Bladder microvascular endothelial cell (primary cell): ENCODE results near the gene ZNF761. TPM values are rescaled to one million over a fixed set of nuclear protein-coding genes. Genes with fewer than 3 reads are reported as not detected.

Experiments
- total RNA-seq: library from RNA; depleted of rRNA; stranded (reverse); fragments of >200 nt; gene quantifications from 2 replicates; pipeline ENCODE4 v1.2.3, GENCODE V29; 2014

The ZNF761 gene
- total RNA-seq, result 6.2 and 11.4 TPM in 2 replicates

GRCh38 chr19:53431399-53432087, at the start of gene ZNF761:
Gene ZNF761, plus strand, starts transcription at chr19:53431984. Its CDS starts 15,285 bp downstream, at chr19:53447269.

GRCh38 chr19:53394974-53395839, 36.6 kb upstream of the ZNF761 start, which contains the start of gene ZNF765:
Gene ZNF765, plus strand, starts transcription at chr19:53395149. Its CDS starts 2,867 bp downstream, at chr19:53398016.

GRCh38 chr19:53467485-53468262, 35.9 kb downstream of the ZNF761 start, which contains the start of gene ZNF813:
Gene ZNF813, plus strand, starts transcription at chr19:53467733. Its CDS starts 16,090 bp downstream, at chr19:53483823.

Other genes starting within 250 kb of the ZNF761 start
- 1.6 and 2.3 TPM in 2 replicates for gene ZNF665, start 238.6 kb upstream of the ZNF761 start, total RNA-seq
- gene ZNF677, start 177.1 kb upstream of the ZNF761 start, total RNA-seq, result 10.4 and 23.4 TPM in 2 replicates
- gene VN1R2, start 173.7 kb upstream of the ZNF761 start, total RNA-seq, result under 0.01 TPM in 1 of 2 replicates, not detected in the other
- gene VN1R4, start 164.3 kb upstream of the ZNF761 start, total RNA-seq, result not detected in 2 replicates
- 6.0 and 10.5 TPM in 2 replicates for gene ZNF845, start 98.2 kb upstream of the ZNF761 start, total RNA-seq
- gene ZNF525, start 66.3 kb upstream of the ZNF761 start, total RNA-seq, result 5.0 and 8.6 TPM in 2 replicates
- 10.0 and 18.0 TPM in 2 replicates for gene ZNF765, start 36.8 kb upstream of the ZNF761 start, total RNA-seq
- 3.1 and 4.6 TPM in 2 replicates for gene ZNF813, start 35.7 kb downstream of the ZNF761 start, total RNA-seq
- 3.6 and 7.9 TPM in 2 replicates for gene ZNF331, start 106.2 kb downstream of the ZNF761 start, total RNA-seq
- gene DPRX, start 200.0 kb downstream of the ZNF761 start, total RNA-seq, result not detected in 2 replicates